Fibroblast of villous mesenchyme (primary cell): ENCODE measurements around the gene HSD17B14. TPM values are rescaled to one million over a fixed set of nuclear protein-coding genes. Genes with fewer than 3 reads are reported as not detected.
"Not testable (repeated sequence)": the region's sequence is repeated elsewhere in the genome, so short reads cannot be mapped to it uniquely, and the experiment has no call there.

Experiments
- DNase-seq: peaks from one replicate; pipeline ENCODE4 v3.0.0-alpha.2; 2010; ENCODE audit warnings: low read depth
- H3K4me3 ChIP-seq: 2 replicates; pipeline ENCODE4 v1.5.1; 2011; ENCODE audit warnings: low read depth, mild to moderate bottlenecking, low read length
- CTCF ChIP-seq: IDR thresholded peaks from 2 replicates; pipeline ENCODE4 v1.5.1; 2012; ENCODE audit warnings: low read depth, mild to moderate bottlenecking, low read length; ENCODE audit not compliant: insufficient read depth
- small RNA-seq: library from RNA; depleted of rRNA; stranded (forward); fragments of <200 nt; gene quantifications from one replicate; pipeline ENCODE3, GENCODE V24; 2012
- total RNA-seq: library from RNA; depleted of rRNA; stranded (reverse); fragments of >200 nt; gene quantifications from 2 replicates; pipeline ENCODE4 v1.2.3, GENCODE V29; 2012

HSD17B14 gene
- total RNA-seq, 1 donor, result 13.8 TPM

DNA sequence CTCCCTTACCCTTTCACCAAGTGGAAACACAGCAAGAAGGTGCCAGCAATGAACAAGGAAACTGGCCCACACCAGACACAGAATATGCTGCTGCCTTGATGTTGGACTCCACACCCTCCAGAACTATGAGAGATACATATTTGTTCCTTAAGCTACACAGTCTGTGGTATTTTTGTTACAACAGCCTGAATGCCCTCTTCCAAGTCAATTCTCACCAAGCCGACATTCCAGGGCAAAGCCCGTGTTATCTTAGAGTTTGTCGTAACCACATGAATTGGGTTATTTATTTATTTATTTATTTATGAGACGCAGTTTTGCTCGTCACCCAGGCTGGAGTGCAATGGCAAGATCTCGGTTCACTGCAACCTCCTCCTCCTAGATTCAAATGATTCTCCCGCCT lies 66.0 kb downstream of the HSD17B14 start:
- no peak overlapping the region for H3K4me3 ChIP-seq
- DNase-seq, result peak; percentile 53
- no peak for TF ChIP-seq CTCF

GRCh38 chr19:48768994-48769713 lies 67.1 kb downstream of the HSD17B14 start:
- TF ChIP-seq CTCF, result no peak
- no peak overlapping the region for H3K4me3 ChIP-seq
- peak; percentile 10 for DNase-seq

DNA sequence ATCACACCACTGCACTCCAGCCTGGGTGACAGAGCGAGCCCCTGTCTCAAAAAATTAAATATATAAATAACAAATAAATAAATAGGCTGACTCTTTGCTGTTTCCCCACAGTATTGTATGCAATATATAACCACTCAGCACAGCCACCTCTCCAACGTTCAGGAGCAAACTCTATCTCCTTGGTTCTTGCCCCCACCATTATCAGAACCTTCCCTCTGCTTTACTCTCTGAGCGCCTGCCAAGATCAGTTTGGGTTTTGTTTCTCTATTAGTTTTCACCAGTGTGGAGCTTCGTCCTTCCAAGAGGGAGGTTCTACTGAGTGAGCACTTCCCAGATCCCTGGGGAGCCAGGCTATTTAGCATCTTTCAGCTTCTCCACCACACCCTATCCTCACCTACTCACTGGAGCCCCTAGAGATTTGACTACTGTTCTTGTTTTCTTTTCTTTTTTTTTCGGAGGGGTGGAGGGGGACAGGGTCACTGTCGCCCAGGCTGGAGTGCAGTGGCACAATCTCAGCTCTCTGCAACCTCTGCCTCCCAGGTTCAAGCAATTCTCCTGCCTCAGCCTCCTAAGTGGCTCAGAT lies 68.0 kb downstream of the HSD17B14 start:
- not testable (repeated sequence) for H3K4me3 ChIP-seq, DNase-seq

GRCh38 chr19:48765816-48766215 lies 70.5 kb downstream of the HSD17B14 start:
- H3K4me3 ChIP-seq, DNase-seq: not testable (repeated sequence)

Small RNA genes within 50 kb of the gene (small RNA-seq; reads per million reads assigned to genes)
- not detected for gene RNU6-317P

Other genes starting within 250 kb of the HSD17B14 start
- gene SPACA4, start 229.7 kb downstream of the HSD17B14 start, total RNA-seq, result not detected in 2 replicates
- gene FAM83E, start 221.4 kb downstream of the HSD17B14 start, total RNA-seq, result 0.32 and 1.3 TPM in 2 replicates
- 1,548 and 1,575 TPM in 2 replicates for gene RPL18, start 217.3 kb downstream of the HSD17B14 start, total RNA-seq
- gene SPHK2, start 217.0 kb downstream of the HSD17B14 start, total RNA-seq, result 7.8 and 10.0 TPM in 2 replicates
- 6.9 and 7.7 TPM in 2 replicates for gene DBP, start 199.1 kb downstream of the HSD17B14 start, total RNA-seq
- gene CA11, start 190.3 kb downstream of the HSD17B14 start, total RNA-seq, result 1.3 TPM in 2 replicates
- gene NTN5, start 163.5 kb downstream of the HSD17B14 start, total RNA-seq, result under 0.01 TPM in 1 of 2 replicates, not detected in the other
- gene FUT2, start 140.5 kb downstream of the HSD17B14 start, total RNA-seq, result not detected in 2 replicates
- gene MAMSTR, start 116.8 kb downstream of the HSD17B14 start, total RNA-seq, result 1.7 and 2.3 TPM in 2 replicates
- gene RASIP1, start 95.9 kb downstream of the HSD17B14 start, total RNA-seq, result 0.97 and 2.6 TPM in 2 replicates
- under 0.01 TPM in 1 of 2 replicates, not detected in the other for gene IZUMO1, start 89.6 kb downstream of the HSD17B14 start, total RNA-seq
- under 0.01 TPM in 2 replicates for gene FUT1, start 83.8 kb downstream of the HSD17B14 start, total RNA-seq
- not detected in 2 replicates for gene FGF21, start 81.0 kb downstream of the HSD17B14 start, total RNA-seq
- 30.3 and 31.5 TPM in 2 replicates for gene BCAT2, start 25.5 kb downstream of the HSD17B14 start, total RNA-seq
- 6.0 and 12.2 TPM in 2 replicates for gene PLEKHA4, start 32.1 kb upstream of the HSD17B14 start, total RNA-seq
- gene PPP1R15A, start 35.9 kb upstream of the HSD17B14 start, total RNA-seq, result 63.9 and 76.0 TPM in 2 replicates
- gene TULP2, start 62.3 kb upstream of the HSD17B14 start, total RNA-seq, result 0.32 TPM in 1 of 2 replicates, not detected in the other
- 139 and 154 TPM in 2 replicates for gene NUCB1, start 63.8 kb upstream of the HSD17B14 start, total RNA-seq
- gene DHDH, start 97.2 kb upstream of the HSD17B14 start, total RNA-seq, result not detected in 2 replicates
- 65.4 and 85.9 TPM in 2 replicates for gene BAX, start 118.4 kb upstream of the HSD17B14 start, total RNA-seq
- 2,928 and 4,150 TPM in 2 replicates for gene FTL, start 128.8 kb upstream of the HSD17B14 start, total RNA-seq
- gene GYS1, start 156.8 kb upstream of the HSD17B14 start, total RNA-seq, result 39.6 and 43.2 TPM in 2 replicates
- gene RUVBL2, start 157.4 kb upstream of the HSD17B14 start, total RNA-seq, result 162 and 176 TPM in 2 replicates
- 0.32 TPM in 1 of 2 replicates, not detected in the other for gene LHB, start 180.6 kb upstream of the HSD17B14 start, total RNA-seq
- not detected in 2 replicates for gene CGB3, start 187.8 kb upstream of the HSD17B14 start, total RNA-seq
- gene CGB2, start 195.4 kb upstream of the HSD17B14 start, total RNA-seq, result not detected in 2 replicates
- gene CGB1, start 200.4 kb upstream of the HSD17B14 start, total RNA-seq, result not detected in 2 replicates
- gene CGB5, start 207.4 kb upstream of the HSD17B14 start, total RNA-seq, result 0.32 TPM in 1 of 2 replicates, not detected in the other
- gene CGB8, start 212.6 kb upstream of the HSD17B14 start, total RNA-seq, result not detected in 2 replicates
- under 0.01 and 0.32 TPM in 2 replicates for gene CGB7, start 221.3 kb upstream of the HSD17B14 start, total RNA-seq
- not detected in 2 replicates for gene NTF4, start 228.3 kb upstream of the HSD17B14 start, total RNA-seq
- gene KCNA7, start 236.2 kb upstream of the HSD17B14 start, total RNA-seq, result not detected in 2 replicates
- gene SNRNP70, start 249.0 kb upstream of the HSD17B14 start, total RNA-seq, result 117 and 197 TPM in 2 replicates